Uterus (tissue), 2 donors: ENCODE results near the gene MESD.

Experiments used
- CTCF ChIP-seq, 4 experiments: fragments of 200-600 bp in 2 of 4; fragments of 450-650 bp in 2 of 4; sonication (generic) in 2 of 4; IDR thresholded peaks; one replicate each; pipeline ENCODE4 v1.5.1; 2016 to 2019; ENCODE audit warnings: antibody characterized with exemption in 4 of 4, mild to moderate bottlenecking in 2 of 4, moderate library complexity in 1 of 4
- POLR2A ChIP-seq, 2 donors: fragments of 450-650 bp; IDR thresholded peaks; one replicate each; pipeline ENCODE4 v1.6.1; 2016; ENCODE audit warnings: antibody characterized with exemption in 2 of 2, mild to moderate bottlenecking in 1 of 2, moderate library complexity in 1 of 2

- no peak for TF ChIP-seq POLR2A (IDR thresholded peaks at IDR 0.05)
- TF ChIP-seq CTCF (IDR thresholded peaks at IDR 0.05) = no peak
These were observed 25.0 kb upstream of the MESD start for GRCh38 chr15:81014446-81015093.
